SIG-M5 (cell line): ENCODE measurements around the gene STK11IP.

Experiments
- DNase-seq: peaks from one replicate; lab custom pipeline; 2025; lab: John Stamatoyannopoulos, UW

STK11IP gene

DNA sequence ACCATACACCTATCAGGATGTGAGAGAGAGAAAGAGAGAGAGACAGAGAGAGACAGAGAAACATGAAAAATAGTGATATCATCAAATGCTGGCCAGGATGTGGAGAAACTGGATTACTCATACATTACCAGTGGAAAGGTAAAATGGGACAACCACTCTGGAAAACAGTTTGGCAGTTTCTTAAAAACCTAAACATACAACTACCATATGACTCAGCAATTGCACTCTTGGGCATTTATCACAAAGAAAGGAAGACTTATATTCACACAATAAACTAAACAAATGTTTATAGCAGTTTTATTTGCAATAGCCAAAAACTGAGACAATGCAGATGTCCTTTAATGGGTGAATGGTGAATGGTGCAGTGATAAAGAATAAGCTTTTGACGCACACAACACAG, 58.9 kb downstream of the STK11IP start:
- no peak for DNase-seq

DNA sequence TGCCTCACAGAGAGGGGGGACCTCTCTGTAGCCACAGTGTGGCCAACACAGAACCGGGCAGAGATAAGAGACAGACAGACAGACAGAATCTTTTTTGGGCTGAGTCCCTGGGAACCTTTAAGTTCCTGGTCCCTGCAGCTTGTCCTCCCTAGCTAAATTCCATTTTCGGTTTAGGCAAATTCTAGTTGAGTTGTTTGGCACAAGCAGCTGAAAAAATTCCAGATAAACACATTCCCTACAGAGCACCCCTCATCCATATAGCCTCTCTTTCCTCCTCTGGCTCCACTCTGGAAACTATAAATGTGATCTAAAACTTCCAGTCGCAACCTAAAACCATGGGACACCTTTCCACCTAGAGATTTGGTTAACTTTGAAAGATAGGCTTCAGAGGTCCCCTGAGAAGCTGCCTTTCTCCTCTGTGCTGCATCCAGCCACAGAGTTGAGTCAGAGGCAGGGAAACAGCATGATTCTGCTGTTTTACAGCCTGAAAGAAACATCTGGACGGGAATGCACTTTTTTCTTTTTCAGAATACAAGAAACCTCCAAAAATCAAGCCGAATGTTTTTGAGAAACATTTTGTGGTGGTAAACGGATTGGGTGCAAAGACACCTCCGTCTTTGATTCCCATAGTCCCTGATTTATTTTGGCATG, 60.7 kb downstream of the STK11IP start:
- no peak for DNase-seq

- DNase-seq: no peak
Observed at GRCh38 chr2:219658874-219659273, 61.2 kb downstream of the STK11IP start.

- no peak for DNase-seq
Observed at GRCh38 chr2:219661197-219661954, 63.7 kb downstream of the STK11IP start.

- no peak for DNase-seq
Observed at GRCh38 chr2:219661955-219662395, 64.3 kb downstream of the STK11IP start.

- DNase-seq: no peak
Observed at GRCh38 chr2:219662566-219662965, 64.9 kb downstream of the STK11IP start.

DNA sequence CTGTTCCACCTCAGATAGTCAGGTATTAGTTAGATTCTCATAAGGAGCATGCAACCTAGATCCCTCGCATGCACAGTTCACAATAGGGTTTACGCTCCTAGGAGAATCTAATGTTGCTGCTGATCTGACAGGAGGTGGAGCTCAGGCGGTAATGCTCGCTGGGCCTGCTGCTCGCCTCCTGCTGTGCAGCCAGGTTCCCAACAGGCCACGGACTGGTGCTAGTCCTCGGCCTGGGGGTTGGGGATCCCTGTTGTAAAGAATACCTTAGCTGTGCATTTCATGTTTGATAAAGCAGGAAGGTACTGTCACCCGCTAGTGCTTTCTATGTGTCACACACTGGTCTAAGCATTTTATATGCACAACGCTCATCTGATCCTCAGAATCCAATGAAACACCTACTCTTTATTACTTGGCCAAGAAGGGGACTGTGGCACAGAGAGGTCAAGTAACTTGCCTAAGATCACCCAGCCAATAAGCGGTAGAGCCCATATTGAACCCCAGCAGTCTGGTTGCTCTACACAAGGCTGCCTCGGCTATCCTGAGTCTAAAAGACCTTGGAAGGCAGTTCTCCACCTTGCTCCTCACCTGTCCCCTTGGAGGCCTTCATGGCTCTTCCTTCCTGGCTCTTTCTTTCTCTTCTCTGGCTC, 65.6 kb downstream of the STK11IP start:
- no peak for DNase-seq

GRCh38 chr2:219664041-219664440, 66.4 kb downstream of the STK11IP start:
- no peak for DNase-seq

DNA sequence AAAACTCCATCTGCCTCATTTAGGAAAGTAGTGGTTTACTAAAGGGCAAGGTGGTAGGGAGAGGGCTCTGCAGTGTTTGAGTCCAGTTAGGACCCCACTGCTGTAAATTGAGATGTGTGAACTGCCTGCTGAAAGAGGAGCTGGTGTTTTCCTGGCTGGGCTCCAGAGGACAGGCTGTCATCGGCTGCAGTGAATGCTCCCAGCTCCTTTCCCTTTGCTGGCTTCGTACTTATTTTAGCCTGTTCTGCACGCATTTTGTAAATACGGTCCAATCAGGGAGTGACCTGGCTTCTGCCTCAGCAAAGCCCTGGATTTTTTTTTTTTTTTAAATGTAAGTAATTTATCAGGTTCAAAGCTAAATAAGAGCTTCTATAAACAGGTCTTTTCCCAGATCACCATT, 67.3 kb downstream of the STK11IP start:
- DNase-seq: no peak

DNA sequence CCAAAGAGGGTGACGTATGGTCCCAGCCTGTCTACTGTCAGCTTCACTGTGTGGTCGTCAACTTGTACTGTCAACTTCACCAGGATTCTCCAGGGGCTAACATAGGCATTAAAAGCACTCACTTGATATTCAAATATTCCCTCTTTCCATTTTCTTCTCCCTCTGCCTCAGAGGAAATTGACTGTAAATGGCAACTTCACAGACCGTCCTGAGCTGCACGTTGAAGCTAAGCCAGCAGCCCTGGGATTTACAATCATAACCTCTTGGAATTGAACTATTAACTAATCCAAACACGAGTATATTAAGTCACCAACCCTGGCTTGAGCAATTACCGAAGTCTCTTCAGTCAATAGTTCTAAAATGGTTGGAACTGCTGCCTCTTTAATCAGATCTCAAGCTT, 68.3 kb downstream of the STK11IP start:
- no peak for DNase-seq
